HG02623 (cell line): ENCODE data around the gene HERPUD2.
"Not testable (repeated sequence)": the region's sequence is repeated elsewhere in the genome, so short reads cannot be mapped to it uniquely, and the experiment has no call there.

Experiments used
- ATAC-seq: cut with Tn5 transposase; IDR thresholded peaks from one replicate; pipeline ENCODE4 v1.9.1; 2021; ENCODE audit warnings: moderate library complexity; ENCODE audit not compliant: unreplicated experiment

Gene HERPUD2

DNA sequence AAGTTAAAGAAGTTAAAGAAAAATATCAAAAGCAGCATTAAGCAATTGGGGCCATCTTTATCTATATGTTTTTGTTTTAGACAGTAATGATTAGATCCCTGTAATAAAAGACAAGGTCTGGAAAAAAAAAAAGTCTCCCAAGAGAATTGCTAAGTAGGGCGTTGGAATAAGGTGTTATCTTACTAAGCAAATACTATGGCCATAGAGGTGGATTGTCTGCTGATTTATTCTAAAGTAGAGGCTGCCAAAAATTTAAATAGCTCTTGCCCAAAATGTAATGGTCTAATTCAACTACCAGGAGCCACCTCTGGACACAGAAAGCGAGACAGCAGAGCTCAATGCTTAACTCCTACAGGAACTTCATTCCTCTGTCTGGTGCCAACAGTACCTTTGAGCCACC lies 71.6 kb downstream of the HERPUD2 start:
- no peak for ATAC-seq

DNA sequence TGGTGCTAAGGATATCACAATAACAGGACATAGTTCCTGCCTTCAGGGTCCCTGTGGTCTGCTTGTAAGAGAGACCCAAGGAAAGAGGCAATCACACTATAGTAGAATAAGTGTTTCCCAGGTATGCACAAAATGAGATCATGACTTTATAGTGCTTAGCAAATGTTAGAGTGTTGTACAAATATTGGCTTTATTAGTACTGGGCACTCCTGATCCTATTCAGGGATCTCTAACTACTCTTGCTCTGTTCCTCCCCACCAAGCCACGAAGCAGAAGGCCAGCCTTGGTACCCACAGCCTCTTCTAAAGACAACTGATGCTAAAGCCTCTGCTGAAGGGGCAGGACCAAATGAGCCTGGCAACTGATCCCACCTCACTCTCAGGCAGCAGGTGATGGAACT lies 75.1 kb downstream of the HERPUD2 start:
- ATAC-seq = no peak

DNA sequence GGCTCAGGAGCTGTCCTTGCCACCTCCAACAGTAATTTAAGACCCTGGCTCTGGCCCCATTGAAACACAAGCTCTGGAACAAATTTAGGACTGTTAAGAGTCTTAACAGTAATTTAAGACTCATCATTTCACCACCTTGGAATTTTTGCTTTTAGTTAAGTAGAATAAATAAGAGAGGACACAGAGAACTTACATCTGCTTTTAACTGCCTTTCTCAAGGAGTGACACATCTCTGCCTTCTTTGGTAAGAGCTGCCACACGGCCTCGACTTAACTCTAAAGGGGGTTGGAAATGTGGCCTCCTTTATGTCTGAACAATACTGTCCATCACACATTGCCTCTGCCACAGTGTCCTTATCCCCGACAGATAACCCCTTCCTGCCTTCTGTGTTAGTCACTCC lies 77.9 kb downstream of the HERPUD2 start:
- ATAC-seq = no peak

DNA sequence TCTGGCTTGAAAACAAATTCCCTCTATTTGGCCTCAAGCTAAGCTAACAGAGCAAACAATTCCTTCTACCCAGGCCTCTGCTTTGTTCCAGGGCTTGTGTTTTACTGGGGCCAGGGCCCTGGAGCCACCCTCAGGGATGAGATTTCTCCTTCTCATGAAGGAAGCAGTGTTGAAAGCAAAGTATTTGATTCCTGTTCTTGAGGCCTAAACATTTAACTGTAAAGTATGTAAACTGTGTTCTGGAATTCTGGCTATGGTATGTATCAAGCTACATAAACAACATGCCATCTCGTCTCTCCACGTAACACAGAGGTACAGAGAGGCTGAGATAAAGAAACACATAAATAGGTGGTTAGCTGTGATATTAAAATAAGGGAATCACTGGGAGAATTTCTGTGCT lies 81.8 kb downstream of the HERPUD2 start:
- no peak for ATAC-seq

DNA sequence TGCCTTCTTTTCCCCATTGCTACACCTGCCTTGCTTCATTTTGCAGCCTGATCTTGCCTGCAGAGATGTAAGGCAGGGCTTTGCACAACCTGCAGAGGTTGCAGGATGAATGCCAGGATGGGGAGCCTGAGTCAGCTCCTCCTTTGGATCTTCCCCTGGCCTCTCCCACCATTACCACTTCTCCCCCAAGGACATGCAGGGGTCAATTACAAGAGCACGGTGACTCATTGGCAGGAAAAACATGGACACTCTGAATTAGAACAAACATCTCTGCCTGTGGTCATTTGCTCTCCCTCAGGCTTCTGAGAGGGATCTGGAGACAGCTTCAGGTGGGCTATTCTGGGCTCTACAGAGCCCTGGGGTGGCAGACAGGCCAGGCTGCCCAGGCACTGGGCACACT lies 89.2 kb downstream of the HERPUD2 start:
- no peak for ATAC-seq

GRCh38 chr7:35604595-35604994 lies 90.3 kb downstream of the HERPUD2 start:
- no peak for ATAC-seq

GRCh38 chr7:35599645-35600044 lies 95.3 kb downstream of the HERPUD2 start:
- ATAC-seq = no peak

- ATAC-seq = no peak
Measured at GRCh38 chr7:35599061-35599460, 95.9 kb downstream of the HERPUD2 start.

DNA sequence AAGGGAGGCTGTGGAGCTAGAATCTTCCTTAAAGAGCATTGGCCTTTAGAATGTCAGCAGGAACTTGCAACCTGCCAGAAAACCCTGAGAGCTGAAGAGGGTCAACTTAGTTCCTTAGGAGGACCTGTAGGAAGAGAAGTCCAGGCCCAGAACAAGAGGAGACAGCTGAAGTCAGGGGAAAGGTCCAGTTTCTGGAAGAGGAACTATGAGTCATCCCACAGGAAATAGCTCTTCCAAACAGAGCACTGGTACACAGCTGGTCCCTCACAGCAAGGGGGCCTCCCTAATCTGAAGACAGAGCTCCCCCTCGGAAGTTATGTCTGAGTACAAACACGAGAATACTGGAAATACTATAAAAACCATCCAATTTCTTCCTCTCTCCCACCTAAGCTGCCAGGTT lies 98.9 kb downstream of the HERPUD2 start:
- ATAC-seq = no peak

DNA sequence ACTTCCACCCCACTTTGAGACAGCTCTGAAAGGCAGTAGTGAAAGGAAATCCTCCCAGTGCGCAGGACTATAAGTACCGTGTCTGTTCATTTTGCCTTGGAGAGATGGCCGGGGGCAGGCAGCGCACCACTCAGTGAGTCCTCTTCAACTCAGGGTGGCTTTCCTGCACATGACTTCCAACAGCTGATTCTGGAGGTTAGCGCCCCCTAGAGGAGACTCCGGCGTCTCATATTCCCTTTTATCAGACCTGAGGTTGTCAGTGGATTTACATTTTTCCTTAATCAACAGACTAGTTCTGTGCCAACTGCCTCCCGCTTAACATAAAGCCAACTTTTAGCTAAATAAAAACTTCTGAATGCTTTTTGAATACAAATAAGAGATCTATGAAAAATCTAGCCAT lies 101.0 kb downstream of the HERPUD2 start:
- ATAC-seq = no peak

DNA sequence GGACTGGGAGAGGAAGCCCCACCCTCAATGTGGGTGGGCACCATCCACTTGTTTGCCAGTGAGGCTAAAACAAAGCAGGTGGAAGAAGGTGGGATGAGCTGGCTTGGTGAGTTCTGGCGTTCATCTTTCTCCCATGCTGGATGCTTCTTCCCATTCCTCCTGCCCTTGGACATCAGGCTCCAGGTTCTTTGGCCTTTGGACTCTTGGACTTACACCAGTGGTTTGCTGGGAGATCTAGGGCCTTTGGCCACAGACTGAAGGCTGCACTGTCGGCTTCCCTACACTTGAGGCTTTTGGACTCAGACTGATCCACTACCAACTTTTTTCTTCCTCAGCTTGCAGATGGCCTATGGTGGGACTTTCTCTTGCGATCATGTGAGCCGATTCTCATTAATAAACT lies 106.3 kb downstream of the HERPUD2 start:
- no peak for ATAC-seq

DNA sequence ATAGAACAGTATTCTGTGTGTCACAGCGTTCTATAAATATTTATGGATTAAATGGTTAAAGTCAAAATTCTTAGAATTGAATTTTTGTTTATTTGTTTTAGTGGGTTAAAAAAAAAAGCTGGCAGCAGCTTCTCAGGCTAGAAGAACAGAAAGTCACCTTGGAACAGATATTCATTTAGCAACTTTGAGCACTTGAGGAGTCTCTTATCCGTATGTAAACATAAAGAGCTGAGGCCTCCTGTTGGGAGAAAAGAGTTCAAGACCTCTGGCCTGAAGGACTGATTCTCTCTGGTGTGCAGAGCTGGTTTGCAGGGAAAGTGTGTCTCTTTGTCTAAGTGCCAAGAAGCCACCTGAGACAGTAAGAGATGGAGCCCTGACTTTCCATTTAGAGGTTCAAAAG lies 109.9 kb downstream of the HERPUD2 start:
- no peak for ATAC-seq

DNA sequence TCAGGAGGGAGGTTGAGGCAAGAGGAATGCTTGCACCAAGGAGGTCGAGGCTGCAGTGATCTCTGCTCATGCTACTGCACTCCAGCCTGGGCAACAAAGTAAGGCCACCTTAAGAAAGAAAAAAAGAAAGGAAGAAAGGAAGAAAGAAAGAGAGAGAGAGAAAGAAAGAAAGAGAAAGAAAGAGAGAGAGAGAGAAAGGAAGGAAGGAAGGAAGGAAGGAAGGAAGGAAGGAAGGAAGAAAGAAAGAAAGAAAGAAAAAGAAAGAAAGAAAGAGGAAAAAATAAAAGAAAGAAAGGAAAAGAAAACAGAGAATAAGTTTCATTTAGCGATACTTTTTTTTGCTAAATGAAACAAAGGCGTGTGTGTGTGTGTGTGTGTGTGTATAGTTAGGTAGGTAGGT lies 110.4 kb downstream of the HERPUD2 start:
- ATAC-seq = not testable (repeated sequence)
